Fibroblast of lung (primary cell): ENCODE measurements around the gene SNORC. TPM values are rescaled to one million over a fixed set of nuclear protein-coding genes. Genes with fewer than 3 reads are reported as not detected.

Source experiments
- DNase-seq, 2 donors: peaks; one replicate each; pipeline versions ENCODE4 v3.0.0 to v3.0.0-alpha.2; 2010; ENCODE audit warnings: low read depth in 2 of 2
- H2AFZ ChIP-seq: 2 replicates; pipeline ENCODE4 v1.5.1; 2012; ENCODE audit warnings: low read length, control low read depth, inconsistent platforms
- H3K27ac ChIP-seq: 2 replicates; pipeline ENCODE4 v1.5.1; 2011; ENCODE audit warnings: low read length, control low read depth; ENCODE audit not compliant: insufficient read depth
- H3K27me3 ChIP-seq: 2 replicates; pipeline ENCODE4 v1.5.1; 2011; ENCODE audit warnings: mild to moderate bottlenecking, low read length; ENCODE audit not compliant: control insufficient read depth, insufficient read depth
- H3K36me3 ChIP-seq: 2 replicates; pipeline ENCODE4 v1.5.1; 2011; ENCODE audit warnings: low read length; ENCODE audit not compliant: control insufficient read depth, insufficient read depth
- H3K4me1 ChIP-seq: 2 replicates; pipeline ENCODE4 v1.5.1; 2011; ENCODE audit warnings: low read length; ENCODE audit not compliant: control insufficient read depth, insufficient read depth; ENCODE audit errors: extremely low read depth
- H3K4me2 ChIP-seq: 2 replicates; pipeline ENCODE4 v1.5.1; 2011; ENCODE audit warnings: low read length, control low read depth; ENCODE audit not compliant: insufficient read depth; ENCODE audit errors: extremely low read depth
- H3K4me3 ChIP-seq, 4 experiments: fragments of 200-600 bp in 1 of 4; sonication (generic) in 1 of 4; replicated peaks in 1 of 4; 2 replicates each; pipeline ENCODE4 v1.5.1; 2011 to 2016; ENCODE audit warnings: low read length in 4 of 4, low read depth in 3 of 4, mild to moderate bottlenecking in 3 of 4, control low read depth in 2 of 4, inconsistent platforms in 1 of 4, mixed read lengths in 1 of 4; ENCODE audit not compliant: insufficient read depth in 1 of 4; ENCODE audit errors: control extremely low read depth in 1 of 4
- H3K79me2 ChIP-seq: 2 replicates; pipeline ENCODE4 v1.5.1; 2012; ENCODE audit warnings: mild to moderate bottlenecking, low read length, inconsistent platforms; ENCODE audit not compliant: control insufficient read depth, insufficient read depth
- H3K9ac ChIP-seq: 2 replicates; pipeline ENCODE4 v1.5.1; 2011; ENCODE audit warnings: mild to moderate bottlenecking, low read length, control low read depth; ENCODE audit not compliant: insufficient read depth
- H3K9me3 ChIP-seq: 2 replicates; pipeline ENCODE4 v1.5.1; 2012; ENCODE audit warnings: low read depth, low read length; ENCODE audit not compliant: control insufficient read depth, insufficient read depth
- H4K20me1 ChIP-seq: 2 replicates; pipeline ENCODE4 v1.5.1; 2011; ENCODE audit warnings: low read length; ENCODE audit not compliant: control insufficient read depth, insufficient read depth; ENCODE audit errors: extremely low read depth
- CTCF ChIP-seq, 2 donors: IDR thresholded peaks in 1 of 2; conservative IDR thresholded peaks in 1 of 2; 1 replicate in 1 of 2; 2 replicates in 1 of 2; pipeline ENCODE4 v1.5.1; 2011 to 2012; ENCODE audit warnings: low read length in 2 of 2, control low read depth in 1 of 2, inconsistent platforms in 1 of 2, low read depth in 1 of 2, mild to moderate bottlenecking in 1 of 2
- EZH2 ChIP-seq: IDR thresholded peaks from 2 replicates; pipeline ENCODE4 v1.5.1; 2012; ENCODE audit warnings: low read length, control low read depth, mild to moderate bottlenecking; ENCODE audit errors: missing control alignments
- polyA plus RNA-seq, 2 donors: library from polyadenylated mRNA; depleted of rRNA in 1 of 2; stranded (reverse) in 1 of 2; unstranded in 1 of 2; fragments of >200 nt; gene quantifications; 2 replicates each; pipeline ENCODE4 v1.2.1, GENCODE V29; 2011 to 2012; ENCODE audit warnings: missing spikeins in 1 of 2
- total RNA-seq: library from RNA; depleted of rRNA; stranded (reverse); fragments of >200 nt; gene quantifications from 2 replicates; pipeline ENCODE4 v1.2.1, GENCODE V29; 2014

The SNORC gene
- total and polyA plus RNA-seq, 2 donors (not counting 1 experiment from before 2014, with no cell fraction given), result 0.14 to 0.83 TPM

GRCh38 chr2:232920760-232921159 is 50.7 kb downstream of the SNORC start:
- H3K79me2 ChIP-seq, result no peaks in the 10 kb centered on the region
- no peaks in the 10 kb centered on the region for H3K36me3 ChIP-seq
- no peak for DNase-seq
- no peaks in the 10 kb centered on the region for H4K20me1 ChIP-seq
- no peak overlapping the region for H3K9ac ChIP-seq
- H3K27ac ChIP-seq, result no peak overlapping the region
- no peaks in the 10 kb centered on the region for H3K27me3 ChIP-seq
- no peaks in the 10 kb centered on the region for H3K9me3 ChIP-seq
- H3K4me3 ChIP-seq, result no peak overlapping the region
- H2AFZ ChIP-seq, result no peak overlapping the region
- no peak for TF ChIP-seq CTCF (conservative IDR thresholded peaks at IDR 0.05 in 1 of 2, IDR thresholded peaks at IDR 0.05 in 1 of 2; ENCODE audit: low read depth in 1 of 2, low read length in 2 of 2)
- no peak for TF ChIP-seq EZH2
- H3K4me1 ChIP-seq, result no peaks in the 10 kb centered on the region
- no peak overlapping the region for H3K4me2 ChIP-seq

GRCh38 chr2:232924433-232924832 is 54.4 kb downstream of the SNORC start:
- Histone ChIP-seq H3K79me2 (no peaks in the 10 kb centered on the region), H3K27me3 (peaks cover 10% of the 10 kb centered on the region), H3K9ac (no peak overlapping the region), H3K27ac (no peak overlapping the region), H3K4me2 (no peak overlapping the region), H4K20me1 (no peaks in the 10 kb centered on the region), H3K9me3 (no peaks in the 10 kb centered on the region), H3K4me1 (no peaks in the 10 kb centered on the region), H3K4me3 (no peak overlapping the region), H2AFZ (no peak overlapping the region), H3K36me3 (no peaks in the 10 kb centered on the region)
- TF ChIP-seq EZH2 (no peak), CTCF (conservative IDR thresholded peaks at IDR 0.05 in 1 of 2, IDR thresholded peaks at IDR 0.05 in 1 of 2; ENCODE audit: low read depth in 1 of 2, low read length in 2 of 2) (no peak)
- DNase-seq, result no peak

GRCh38 chr2:232925153-232925820 is 55.2 kb downstream of the SNORC start:
- Histone ChIP-seq H3K9ac (no peak overlapping the region), H3K27me3 (peaks cover 13% of the 10 kb centered on the region), H3K79me2 (no peaks in the 10 kb centered on the region), H3K36me3 (no peaks in the 10 kb centered on the region), H3K27ac (no peak overlapping the region), H3K4me1 (no peaks in the 10 kb centered on the region), H3K4me3 (no peak overlapping the region), H3K4me2 (no peak overlapping the region), H4K20me1 (no peaks in the 10 kb centered on the region), H2AFZ (no peak overlapping the region), H3K9me3 (no peaks in the 10 kb centered on the region)
- no peak for DNase-seq
- no peak for TF ChIP-seq EZH2
- TF ChIP-seq CTCF (conservative IDR thresholded peaks at IDR 0.05 in 1 of 2, IDR thresholded peaks at IDR 0.05 in 1 of 2; ENCODE audit: low read depth in 1 of 2, low read length in 2 of 2), result no peak
